Upper lobe of left lung (tissue), 6 donors: Measurements from ENCODE around the gene RAB11B. TPM values are rescaled to one million over a fixed set of nuclear protein-coding genes. Genes with fewer than 3 reads are reported as not detected.
"Not testable (repeated sequence)": the region's sequence is repeated elsewhere in the genome, so short reads cannot be mapped to it uniquely, and the experiment has no call there.

Experiments
- ATAC-seq, 2 donors: fragments of 200-7000 bp; cut with Tn5 transposase; one replicate each; pipeline ENCODE4 v1.9.1; 2022; ENCODE audit warnings: mild to moderate bottlenecking in 2 of 2, moderate library complexity in 2 of 2; ENCODE audit not compliant: low FRiP score in 2 of 2
- DNase-seq, 2 donors: peaks; one replicate each; pipeline ENCODE4 v3.0.0-alpha.2; 2019 to 2020
- H3K27ac ChIP-seq, 4 donors: fragments of 200-600 bp; sonication (generic); one replicate each; pipeline ENCODE4 v1.5.1; 2016 to 2019
- H3K27me3 ChIP-seq, 4 donors: fragments of 200-600 bp; sonication (generic); one replicate each; pipeline ENCODE4 v1.5.1; 2017 to 2019
- H3K36me3 ChIP-seq, 4 donors: fragments of 200-600 bp; sonication (generic); one replicate each; pipeline ENCODE4 v1.5.1; 2016 to 2019
- H3K4me1 ChIP-seq, 4 donors: fragments of 200-600 bp; sonication (generic); one replicate each; pipeline ENCODE4 v1.5.1; 2018 to 2019
- H3K4me3 ChIP-seq, 4 donors: fragments of 200-600 bp; sonication (generic); one replicate each; pipeline ENCODE4 v1.5.1; 2017 to 2019; ENCODE audit warnings: mild to moderate bottlenecking in 2 of 4, moderate library complexity in 1 of 4
- H3K9me3 ChIP-seq, 4 donors: fragments of 200-600 bp; sonication (generic); one replicate each; pipeline ENCODE4 v1.5.1; 2018 to 2019
- CTCF ChIP-seq, 6 experiments: fragments of 450-650 bp in 4 of 6; fragments of 200-600 bp in 2 of 6; sonication (generic) in 2 of 6; IDR thresholded peaks; one replicate each; pipeline ENCODE4 v1.5.1; 2016 to 2019; ENCODE audit warnings: antibody characterized with exemption in 6 of 6
- EP300 ChIP-seq, 4 donors: sonication (generic); formaldehyde crosslinking; IDR thresholded peaks; one replicate each; pipeline ENCODE4 v1.5.1; 2017; ENCODE audit warnings: antibody characterized with exemption in 4 of 4, control low read depth in 2 of 4
- POLR2A ChIP-seq, 4 donors: fragments of 450-650 bp; IDR thresholded peaks; one replicate each; pipeline ENCODE4 v1.5.1; 2016 to 2017; ENCODE audit warnings: antibody characterized with exemption in 4 of 4, mild to moderate bottlenecking in 2 of 4
- POLR2AphosphoS5 ChIP-seq, 2 donors: sonication (generic); formaldehyde crosslinking; IDR thresholded peaks; one replicate each; pipeline ENCODE4 v1.5.1; 2017; ENCODE audit warnings: antibody characterized with exemption in 2 of 2
- WGBS, 2 donors: methylation state at CpG; one replicate each; pipeline ENCODE4 v1.1.5; 2017 to 2018; 5-methylcytosine and 5-hydroxymethylcytosine counted together
- total RNA-seq, 6 donors: library from RNA; depleted of rRNA in 4 of 6; stranded (reverse); fragments of >200 nt in 4 of 6; gene quantifications; one replicate each; pipeline versions ENCODE4 v1.1.0 to v1.2.1, GENCODE V29; 2016 to 2021
- donor health status: DM: no; HTN: no; CAD: no; lungs with moderate emphysema.
- donor health status: DM: no; HTN: yes; CAD: no; lungs with severe emphysema.

Gene RAB11B
- total RNA-seq, result 100 to 1,000 TPM in 4 of 6 donors, 10 to 100 TPM in 2; 55.0 to 158 (median 130) TPM

GRCh38 chr19:8389891-8390616, at the start of gene RAB11B:
RAB11B (plus strand) TSS chr19:8390360; CDS start chr19:8390417, 57 bp downstream.
- peak in 2 of 6 experiments; percentile 18 to 19 for TF ChIP-seq CTCF (IDR thresholded peaks at IDR 0.05)
- TF ChIP-seq EP300 (IDR thresholded peaks at IDR 0.05), result peak in 1 of 4 donors; percentile 39
- peak in 3 of 4 donors; percentile 63 to 96 (median 91) for TF ChIP-seq POLR2A (IDR thresholded peaks at IDR 0.05)
- peak; percentile 58 to 60 for TF ChIP-seq POLR2AphosphoS5 (IDR thresholded peaks at IDR 0.05)
- Histone ChIP-seq H3K4me3 (peak within 1 kb of the TSS; percentile 76 to 94 (median 82)), H3K36me3 (no peaks in the 10 kb centered on the region), H3K9me3 (no peaks in the 10 kb centered on the region), H3K27ac (peak within 1 kb of the TSS; percentile 99 to 100 (median 100)), H3K4me1 (peaks cover 51 to 66% (median 55%) of the 10 kb centered on the region in 4 donors), H3K27me3 (no peaks in the 10 kb centered on the region)
- WGBS, 2 donors, result 0 to 2% methylated on average over 14 to 33 of the region's 70 CpGs
- ATAC-seq, result peak; percentile 97
- DNase-seq, result peak; percentile 98 to 99

GRCh38 chr19:8341504-8341903, 48.7 kb upstream of the RAB11B start:
- not testable (repeated sequence) for H3K9me3 ChIP-seq, ATAC-seq, DNase-seq, H3K27me3 ChIP-seq, H3K36me3 ChIP-seq
- peak overlapping the region in 3 of 4 donors; percentile 64 to 69 (median 64) for H3K4me3 ChIP-seq
- peaks cover 19 to 48% (median 32%) of the 10 kb centered on the region in 4 donors for H3K4me1 ChIP-seq
- peak overlapping the region; percentile 93 to 98 (median 96) for H3K27ac ChIP-seq
- 81 to 98% methylated on average over 4 of the region's 4 CpGs for WGBS, 2 donors

GRCh38 chr19:8342316-8342683, 47.9 kb upstream of the RAB11B start:
- WGBS, 2 donors, result 38 to 49% methylated on average over 6 to 14 of the region's 14 CpGs
- DNase-seq, result no peak
- Histone ChIP-seq H3K36me3 (no peaks in the 10 kb centered on the region), H3K9me3 (no peaks in the 10 kb centered on the region), H3K4me1 (peaks cover 19 to 43% (median 29%) of the 10 kb centered on the region in 4 donors), H3K27ac (peak overlapping the region; percentile 93 to 98 (median 96)), H3K27me3 (no peaks in the 10 kb centered on the region), H3K4me3 (peak overlapping the region; percentile 56 to 69 (median 64))
- peak; percentile 4 to 9 for ATAC-seq
- no peak for TF ChIP-seq POLR2A (IDR thresholded peaks at IDR 0.05)
- no peak for TF ChIP-seq EP300 (IDR thresholded peaks at IDR 0.05)
- peak in 1 of 2 donors; percentile 5 for TF ChIP-seq POLR2AphosphoS5 (IDR thresholded peaks at IDR 0.05)

- 1 to 8% methylated on average over 16 to 24 of the region's 65 CpGs for WGBS, 2 donors
- Histone ChIP-seq H3K27me3 (no peaks in the 10 kb centered on the region), H3K36me3 (no peaks in the 10 kb centered on the region), H3K4me3 (peak within 1 kb of the TSS; percentile 56 to 69 (median 64)), H3K27ac (peak within 1 kb of the TSS; percentile 93 to 98 (median 96)), H3K9me3 (no peaks in the 10 kb centered on the region), H3K4me1 (peaks cover 19 to 43% (median 26%) of the 10 kb centered on the region in 4 donors)
- DNase-seq (peak; percentile 98), ATAC-seq (peak; percentile 98)
- TF ChIP-seq CTCF (IDR thresholded peaks at IDR 0.05), result peak in 4 of 6 experiments; percentile 10 to 43 (median 32)
- no peak for TF ChIP-seq EP300 (IDR thresholded peaks at IDR 0.05)
- peak; percentile 72 to 90 (median 82) for TF ChIP-seq POLR2A (IDR thresholded peaks at IDR 0.05)
- TF ChIP-seq POLR2AphosphoS5 (IDR thresholded peaks at IDR 0.05), result peak; percentile 72 to 95
Measured at GRCh38 chr19:8342684-8343482, 47.3 kb upstream of the RAB11B start, which contains the start of gene KANK3. KANK3 (minus strand) TSS chr19:8343262; CDS start chr19:8337828, 5,434 bp downstream.

- H3K4me1 ChIP-seq, result peaks cover 19 to 42% (median 20%) of the 10 kb centered on the region in 4 donors
- no peaks in the 10 kb centered on the region for H3K36me3 ChIP-seq
- H3K27ac ChIP-seq, result peak overlapping the region in 3 of 4 donors; percentile 93 to 98 (median 95)
- H3K9me3 ChIP-seq, result no peaks in the 10 kb centered on the region
- 43 to 50% methylated on average over 9 to 11 of the region's 11 CpGs for WGBS, 2 donors
- ATAC-seq (no peak), DNase-seq (no peak)
- no peaks in the 10 kb centered on the region for H3K27me3 ChIP-seq
- peak overlapping the region in 3 of 4 donors; percentile 64 to 69 (median 64) for H3K4me3 ChIP-seq
- TF ChIP-seq CTCF (IDR thresholded peaks at IDR 0.05), result no peak
- TF ChIP-seq EP300 (IDR thresholded peaks at IDR 0.05), result no peak
- no peak for TF ChIP-seq POLR2AphosphoS5 (IDR thresholded peaks at IDR 0.05)
- no peak for TF ChIP-seq POLR2A (IDR thresholded peaks at IDR 0.05)
Measured at GRCh38 chr19:8343483-8343844, 46.7 kb upstream of the RAB11B start.

- not testable (repeated sequence) for H3K27me3 ChIP-seq, H3K36me3 ChIP-seq, H3K27ac ChIP-seq, H3K4me3 ChIP-seq, H3K9me3 ChIP-seq, DNase-seq, ATAC-seq
- 64 to 67% methylated on average over 8 of the region's 8 CpGs for WGBS, 2 donors
- peaks cover 13 to 28% (median 23%) of the 10 kb centered on the region in 4 donors for H3K4me1 ChIP-seq
Measured at GRCh38 chr19:8349629-8350372, 40.4 kb upstream of the RAB11B start.
